Parathyroid adenoma (tissue), 2 donors: Measurements from ENCODE around the gene NOC3L.

ENCODE experiments used
- H2AFZ ChIP-seq: fragments of 300-600 bp; sonication (generic); one replicate; pipeline ENCODE4 v1.7.0; 2017; ENCODE audit warnings: antibody characterized with exemption, mild to moderate bottlenecking
- H3K27ac ChIP-seq: fragments of 300-600 bp; sonication (generic); one replicate; pipeline ENCODE4 v1.7.0; 2017
- H3K27me3 ChIP-seq: fragments of 300-600 bp; sonication (generic); one replicate; pipeline ENCODE4 v1.7.0; 2017; ENCODE audit warnings: low read length; ENCODE audit not compliant: control insufficient read depth, insufficient read depth
- H3K36me3 ChIP-seq: fragments of 300-600 bp; sonication (generic); one replicate; pipeline ENCODE4 v1.7.0; 2017; ENCODE audit warnings: low read length; ENCODE audit not compliant: control insufficient read depth, insufficient read depth
- H3K4me1 ChIP-seq: fragments of 300-600 bp; sonication (generic); one replicate; pipeline ENCODE4 v1.7.0; 2017; ENCODE audit warnings: control low read depth
- H3K4me2 ChIP-seq: fragments of 300-600 bp; sonication (generic); one replicate; pipeline ENCODE4 v1.7.0; 2017; ENCODE audit warnings: low read length
- H3K4me3 ChIP-seq: fragments of 300-600 bp; sonication (generic); one replicate; pipeline ENCODE4 v1.7.0; 2017; ENCODE audit warnings: low read depth, low read length
- H3K79me2 ChIP-seq: fragments of 300-600 bp; sonication (generic); one replicate; pipeline ENCODE4 v1.7.0; 2017; ENCODE audit warnings: control low read depth
- H3K9ac ChIP-seq: fragments of 300-600 bp; sonication (generic); one replicate; pipeline ENCODE4 v1.7.0; 2017; ENCODE audit warnings: mild to moderate bottlenecking
- H3K9me3 ChIP-seq: fragments of 300-600 bp; sonication (generic); one replicate; pipeline ENCODE4 v1.7.0; 2017; ENCODE audit warnings: low read length; ENCODE audit not compliant: control insufficient read depth
- CTCF ChIP-seq: fragments of 300-600 bp; sonication (generic); IDR thresholded peaks from one replicate; pipeline ENCODE4 v1.7.0; 2017; ENCODE audit warnings: antibody characterized with exemption, mild to moderate bottlenecking
- donor health status: primary hyperparathyroidism.

The NOC3L gene

DNA sequence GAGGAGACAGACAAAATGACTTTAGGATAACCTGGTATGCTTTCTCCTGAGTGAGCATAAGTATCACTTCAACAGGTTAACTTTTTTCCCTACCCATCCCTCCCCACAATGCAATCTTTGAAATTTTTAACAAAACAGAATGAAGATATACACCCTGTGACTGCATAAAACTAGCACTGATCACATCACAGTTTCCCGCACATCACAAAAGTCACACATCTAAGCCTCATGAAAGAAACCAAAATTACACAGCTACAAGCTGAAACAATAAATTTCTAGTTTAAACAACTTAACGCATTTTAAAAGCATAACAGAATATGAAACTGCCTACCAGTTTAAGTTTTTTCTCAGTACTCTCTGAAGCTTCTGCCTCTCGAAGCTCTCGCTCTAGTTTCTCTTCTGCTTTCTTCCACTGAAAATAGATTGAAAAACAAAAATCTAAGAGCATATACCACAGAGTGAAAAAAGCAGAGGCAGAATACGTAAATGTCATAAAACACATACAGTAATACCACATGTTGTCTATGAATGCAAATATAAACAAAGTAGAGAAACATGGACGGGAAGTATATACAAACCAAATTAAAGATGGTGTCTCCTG lies 18.1 kb downstream of the NOC3L start:
- Histone ChIP-seq H3K9me3 (no peaks in the 10 kb centered on the region), H3K4me2 (no peak overlapping the region), H3K4me3 (no peak overlapping the region), H3K9ac (no peak overlapping the region), H3K27me3 (no peaks in the 10 kb centered on the region), H3K4me1 (no peaks in the 10 kb centered on the region), H3K27ac (no peak overlapping the region), H3K36me3 (no peaks in the 10 kb centered on the region), H3K79me2 (no peaks in the 10 kb centered on the region), H2AFZ (no peak overlapping the region)
- no peak for TF ChIP-seq CTCF

GRCh38 chr10:94343151-94343550 lies 19.6 kb downstream of the NOC3L start:
- H3K9ac ChIP-seq, result no peak overlapping the region
- H3K36me3 ChIP-seq, result no peaks in the 10 kb centered on the region
- H3K4me2 ChIP-seq, result no peak overlapping the region
- no peaks in the 10 kb centered on the region for H3K27me3 ChIP-seq
- no peak for TF ChIP-seq CTCF
- no peaks in the 10 kb centered on the region for H3K9me3 ChIP-seq
- no peak overlapping the region for H3K27ac ChIP-seq
- no peaks in the 10 kb centered on the region for H3K4me1 ChIP-seq
- H2AFZ ChIP-seq, result no peak overlapping the region
- no peaks in the 10 kb centered on the region for H3K79me2 ChIP-seq
- H3K4me3 ChIP-seq, result no peak overlapping the region

DNA sequence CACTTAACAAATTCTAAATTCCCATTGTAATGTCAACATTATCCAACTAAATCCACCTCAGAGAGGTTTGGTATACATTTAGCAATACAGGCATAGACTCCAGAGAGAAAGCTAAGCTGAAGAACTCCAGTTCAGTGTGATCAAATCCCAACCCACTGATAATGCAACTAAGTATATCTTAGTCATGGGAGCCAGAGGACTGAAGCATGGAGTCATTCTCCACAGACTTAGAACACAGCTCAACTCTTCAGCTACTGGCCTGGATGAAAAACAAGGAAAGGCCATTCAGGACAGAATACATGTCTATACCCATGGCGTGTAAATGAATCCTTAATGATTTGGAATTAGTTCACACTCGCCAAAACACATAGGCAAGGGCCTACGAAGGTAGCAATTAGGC lies 27.9 kb downstream of the NOC3L start:
- Histone ChIP-seq H3K4me3 (no peak overlapping the region), H3K9ac (no peak overlapping the region), H3K36me3 (no peaks in the 10 kb centered on the region), H3K4me2 (no peak overlapping the region), H3K27ac (no peak overlapping the region), H2AFZ (no peak overlapping the region), H3K4me1 (no peaks in the 10 kb centered on the region), H3K27me3 (no peaks in the 10 kb centered on the region), H3K79me2 (no peaks in the 10 kb centered on the region), H3K9me3 (no peaks in the 10 kb centered on the region)
- TF ChIP-seq CTCF, result no peak

DNA sequence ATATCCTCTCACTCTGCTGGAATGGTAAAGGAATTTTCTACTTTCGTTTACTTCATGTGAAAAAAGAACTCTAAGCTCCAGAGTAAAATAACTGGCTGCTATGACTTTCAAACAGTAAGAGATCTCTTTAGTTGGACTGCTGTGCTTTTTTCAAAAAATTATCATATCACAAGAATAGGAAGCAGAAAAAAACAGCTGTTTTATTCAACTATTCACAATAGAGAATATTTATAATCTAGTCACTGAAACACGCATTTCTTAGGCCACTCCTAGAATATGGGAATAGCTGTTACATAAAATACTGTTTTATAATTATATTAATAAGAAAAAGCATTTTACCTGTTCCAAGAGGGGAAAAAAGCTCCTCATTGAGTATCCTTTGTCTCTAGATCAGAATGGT lies 29.7 kb downstream of the NOC3L start:
- Histone ChIP-seq H3K27me3 (no peaks in the 10 kb centered on the region), H3K4me2 (no peak overlapping the region), H2AFZ (no peak overlapping the region), H3K9ac (no peak overlapping the region), H3K36me3 (no peaks in the 10 kb centered on the region), H3K27ac (no peak overlapping the region), H3K4me3 (no peak overlapping the region), H3K9me3 (no peaks in the 10 kb centered on the region), H3K79me2 (no peaks in the 10 kb centered on the region), H3K4me1 (no peaks in the 10 kb centered on the region)
- TF ChIP-seq CTCF, result no peak

- H3K9ac ChIP-seq, result no peak overlapping the region
- H3K79me2 ChIP-seq, result no peaks in the 10 kb centered on the region
- no peak for TF ChIP-seq CTCF
- no peaks in the 10 kb centered on the region for H3K27me3 ChIP-seq
- no peak overlapping the region for H2AFZ ChIP-seq
- H3K27ac ChIP-seq, result no peak overlapping the region
- H3K4me1 ChIP-seq, result no peaks in the 10 kb centered on the region
- H3K36me3 ChIP-seq, result no peaks in the 10 kb centered on the region
- H3K9me3 ChIP-seq, result no peaks in the 10 kb centered on the region
- H3K4me3 ChIP-seq, result no peak overlapping the region
- H3K4me2 ChIP-seq, result no peak overlapping the region
These were observed 34.1 kb downstream of the NOC3L start for GRCh38 chr10:94328613-94329012.
